Measurements from ENCODE around the gene KCNAB2.

DNA sequence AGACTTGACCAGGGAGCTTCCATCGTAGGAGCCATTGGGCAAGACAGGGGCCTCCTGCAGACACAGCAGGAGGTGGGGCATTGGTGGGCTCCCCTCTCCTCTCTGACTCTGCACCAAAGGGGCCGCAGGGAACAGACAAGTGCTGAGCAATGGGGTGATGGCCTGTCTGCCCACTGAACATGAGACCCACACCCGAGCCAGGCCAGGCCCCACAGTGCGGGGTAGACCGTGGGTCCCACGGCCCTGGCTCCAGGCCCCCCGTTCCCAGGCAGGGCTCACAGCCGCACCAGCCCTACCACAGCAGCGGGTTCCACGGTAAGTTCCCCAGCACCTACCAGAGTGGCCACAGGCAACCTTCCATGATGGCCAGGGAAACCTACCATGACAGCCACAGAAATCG lies 88.5 kb downstream of the KCNAB2 start:
- no peak for TF ChIP-seq EZH2 (IDR thresholded peaks at IDR 0.05)
- TF ChIP-seq, protein P1, sequence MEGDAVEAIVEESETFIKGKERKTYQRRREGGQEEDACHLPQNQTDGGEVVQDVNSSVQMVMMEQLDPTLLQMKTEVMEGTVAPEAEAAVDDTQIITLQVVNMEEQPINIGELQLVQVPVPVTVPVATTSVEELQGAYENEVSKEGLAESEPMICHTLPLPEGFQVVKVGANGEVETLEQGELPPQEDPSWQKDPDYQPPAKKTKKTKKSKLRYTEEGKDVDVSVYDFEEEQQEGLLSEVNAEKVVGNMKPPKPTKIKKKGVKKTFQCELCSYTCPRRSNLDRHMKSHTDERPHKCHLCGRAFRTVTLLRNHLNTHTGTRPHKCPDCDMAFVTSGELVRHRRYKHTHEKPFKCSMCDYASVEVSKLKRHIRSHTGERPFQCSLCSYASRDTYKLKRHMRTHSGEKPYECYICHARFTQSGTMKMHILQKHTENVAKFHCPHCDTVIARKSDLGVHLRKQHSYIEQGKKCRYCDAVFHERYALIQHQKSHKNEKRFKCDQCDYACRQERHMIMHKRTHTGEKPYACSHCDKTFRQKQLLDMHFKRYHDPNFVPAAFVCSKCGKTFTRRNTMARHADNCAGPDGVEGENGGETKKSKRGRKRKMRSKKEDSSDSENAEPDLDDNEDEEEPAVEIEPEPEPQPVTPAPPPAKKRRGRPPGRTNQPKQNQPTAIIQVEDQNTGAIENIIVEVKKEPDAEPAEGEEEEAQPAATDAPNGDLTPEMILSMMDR (IDR thresholded peaks at IDR 0.05): no peak
